GM10266 (cell line): ENCODE data around the gene CNP.

Experiments used
- DNase-seq: peaks from one replicate; pipeline ENCODE4 v3.0.0; 2012; ENCODE audit errors: extremely low spot score
- TF ChIP-seq, protein P1 (sequence below): IDR thresholded peaks from 2 replicates; pipeline ENCODE4 v1.5.1; 2012; ENCODE audit warnings: mild to moderate bottlenecking, low read depth; ENCODE audit not compliant: control insufficient read depth, insufficient read depth; ENCODE audit errors: missing control alignments

CNP gene

DNA sequence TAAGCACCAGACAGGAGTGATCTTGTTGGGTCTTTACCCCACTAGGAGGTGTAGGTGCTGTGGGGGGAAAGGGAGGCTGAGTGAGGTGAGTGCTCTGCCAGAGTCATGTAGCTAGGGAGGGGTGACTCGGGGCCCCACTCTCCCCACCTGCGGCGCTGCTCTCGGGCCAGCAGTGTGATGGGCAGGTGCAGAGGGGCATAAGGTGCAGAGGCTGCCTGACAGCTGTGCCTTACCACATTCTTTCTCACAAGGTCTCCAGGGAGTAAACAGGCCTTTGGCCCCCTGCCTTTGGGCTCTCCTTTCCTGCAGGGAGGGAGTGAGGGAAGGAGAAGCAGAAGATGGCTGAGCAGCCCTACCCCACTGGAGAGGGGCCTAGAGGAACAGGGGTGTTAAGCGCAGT is 4.5 kb upstream of the CNP start:
- TF ChIP-seq, protein P1, sequence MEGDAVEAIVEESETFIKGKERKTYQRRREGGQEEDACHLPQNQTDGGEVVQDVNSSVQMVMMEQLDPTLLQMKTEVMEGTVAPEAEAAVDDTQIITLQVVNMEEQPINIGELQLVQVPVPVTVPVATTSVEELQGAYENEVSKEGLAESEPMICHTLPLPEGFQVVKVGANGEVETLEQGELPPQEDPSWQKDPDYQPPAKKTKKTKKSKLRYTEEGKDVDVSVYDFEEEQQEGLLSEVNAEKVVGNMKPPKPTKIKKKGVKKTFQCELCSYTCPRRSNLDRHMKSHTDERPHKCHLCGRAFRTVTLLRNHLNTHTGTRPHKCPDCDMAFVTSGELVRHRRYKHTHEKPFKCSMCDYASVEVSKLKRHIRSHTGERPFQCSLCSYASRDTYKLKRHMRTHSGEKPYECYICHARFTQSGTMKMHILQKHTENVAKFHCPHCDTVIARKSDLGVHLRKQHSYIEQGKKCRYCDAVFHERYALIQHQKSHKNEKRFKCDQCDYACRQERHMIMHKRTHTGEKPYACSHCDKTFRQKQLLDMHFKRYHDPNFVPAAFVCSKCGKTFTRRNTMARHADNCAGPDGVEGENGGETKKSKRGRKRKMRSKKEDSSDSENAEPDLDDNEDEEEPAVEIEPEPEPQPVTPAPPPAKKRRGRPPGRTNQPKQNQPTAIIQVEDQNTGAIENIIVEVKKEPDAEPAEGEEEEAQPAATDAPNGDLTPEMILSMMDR = no peak
- no peak for DNase-seq

DNA sequence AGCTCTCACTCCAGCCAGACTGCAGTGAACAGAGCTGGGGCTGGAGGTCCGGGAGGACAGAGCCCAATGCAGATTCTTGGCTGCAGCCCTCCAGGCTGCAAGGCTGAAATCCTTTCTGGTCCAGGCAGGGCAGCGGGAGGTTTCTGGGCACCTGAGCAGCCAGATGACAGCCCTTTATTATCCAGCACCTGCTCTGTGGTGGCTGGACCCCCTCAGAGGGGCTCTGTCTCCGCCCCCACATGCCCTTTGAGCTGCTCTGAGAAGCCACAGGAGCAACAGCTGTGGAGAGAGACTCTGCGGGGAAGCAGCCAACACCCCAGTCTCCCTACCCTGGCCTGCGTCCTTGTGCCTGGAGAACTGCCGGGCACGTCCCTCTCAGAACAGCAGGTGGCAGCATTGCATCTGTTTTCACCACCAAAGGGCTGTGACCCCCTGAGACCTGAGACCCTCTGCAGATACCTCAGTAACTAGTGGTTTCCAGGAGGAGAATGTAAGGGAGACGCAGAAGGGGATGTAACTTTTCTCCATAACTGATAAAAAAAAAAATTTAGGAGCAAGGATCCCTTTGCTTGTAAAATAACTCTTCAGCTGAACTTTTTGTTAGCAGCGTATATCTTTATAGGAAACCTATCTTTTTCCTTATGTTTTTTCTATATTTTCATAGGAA is 3.7 kb upstream of the CNP start:
- peak; percentile 81 for DNase-seq

GRCh38 chr17:41965694-41966462 is 717 bp upstream of the CNP start:
- DNase-seq = peak; percentile 80
- TF ChIP-seq, protein P1 = no peak

More for the DNA sequence above, 3.7 kb upstream of the CNP start:
- TF ChIP-seq, protein P1 = peak; percentile 96

DNA sequence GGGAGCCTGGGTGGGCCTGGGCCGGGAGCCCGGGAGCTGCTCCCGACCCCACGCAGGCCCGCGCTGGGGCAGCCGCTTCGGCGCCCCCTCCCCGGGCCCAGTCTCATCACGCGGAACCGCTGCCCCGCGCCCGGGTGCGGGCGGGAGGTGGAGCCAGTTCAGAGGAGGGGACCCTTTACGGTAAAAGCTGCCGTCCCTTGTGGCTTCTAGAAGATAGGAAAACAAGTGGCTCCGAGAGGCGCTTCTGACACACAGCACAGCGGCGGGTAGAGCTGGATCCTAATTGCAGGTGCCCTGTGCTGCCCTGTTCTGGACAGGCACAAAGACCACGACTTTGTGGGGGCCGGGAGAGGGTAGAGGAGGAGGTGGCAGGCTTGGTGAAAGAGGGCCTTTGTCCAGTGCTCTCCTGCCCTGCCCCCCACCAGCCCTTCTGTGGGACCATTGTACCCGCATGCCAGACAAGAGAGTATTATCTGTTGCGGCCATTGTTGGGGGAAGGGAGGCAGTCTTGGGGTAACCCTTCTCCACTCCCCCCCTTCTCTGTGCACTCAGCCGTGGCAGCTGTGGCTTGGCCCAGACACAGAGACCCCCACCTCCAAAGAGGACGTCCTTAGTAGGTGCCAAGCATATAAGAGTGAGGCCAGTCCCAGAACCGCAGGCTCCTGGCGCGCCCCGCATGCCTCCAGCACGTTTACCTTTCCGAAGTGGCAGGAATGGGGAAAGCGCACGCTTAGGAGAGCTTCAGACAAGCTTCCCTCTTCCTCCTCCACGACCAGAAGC is 736 bp downstream of the CNP start:
- TF ChIP-seq, protein P1 = no peak
- no peak for DNase-seq

DNA sequence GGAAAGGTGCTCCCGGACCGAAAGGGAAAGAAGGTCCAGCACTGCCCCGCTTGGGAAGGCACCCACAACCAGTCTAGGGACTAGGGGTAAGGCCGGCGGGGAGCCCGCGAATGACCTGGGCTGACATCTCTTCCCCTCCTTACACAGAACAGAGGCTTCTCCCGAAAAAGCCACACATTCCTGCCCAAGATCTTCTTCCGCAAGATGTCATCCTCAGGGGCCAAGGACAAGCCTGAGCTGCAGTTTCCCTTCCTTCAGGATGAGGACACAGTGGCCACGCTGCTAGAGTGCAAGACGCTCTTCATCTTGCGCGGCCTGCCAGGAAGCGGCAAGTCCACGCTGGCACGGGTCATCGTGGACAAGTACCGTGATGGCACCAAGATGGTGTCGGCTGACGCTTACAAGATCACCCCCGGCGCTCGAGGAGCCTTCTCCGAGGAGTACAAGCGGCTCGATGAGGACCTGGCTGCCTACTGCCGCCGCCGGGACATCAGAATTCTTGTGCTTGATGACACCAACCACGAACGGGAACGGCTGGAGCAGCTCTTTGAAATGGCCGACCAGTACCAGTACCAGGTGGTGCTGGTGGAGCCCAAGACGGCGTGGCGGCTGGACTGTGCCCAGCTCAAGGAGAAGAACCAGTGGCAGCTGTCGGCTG is 1.5 kb downstream of the CNP start:
- TF ChIP-seq, protein P1 = no peak
- DNase-seq = no peak

DNA sequence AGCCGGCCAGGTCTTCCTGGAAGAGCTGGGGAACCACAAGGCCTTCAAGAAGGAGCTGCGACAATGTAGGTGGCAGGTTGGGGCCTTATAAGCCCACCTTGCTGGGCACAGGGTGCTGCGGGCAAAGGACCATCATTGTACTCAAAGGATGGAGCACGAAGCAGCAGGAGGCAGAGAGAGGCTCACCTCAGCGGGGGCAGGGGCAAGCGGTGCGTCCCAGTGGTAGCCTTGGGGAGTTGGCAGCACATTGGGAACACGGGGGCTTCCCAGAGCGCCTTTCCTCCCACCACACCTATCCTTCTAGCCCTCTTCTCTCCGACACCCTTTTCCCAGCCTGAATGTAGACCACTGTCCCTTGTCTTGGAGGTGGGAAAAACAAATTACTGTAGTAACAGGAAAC is 2.1 kb downstream of the CNP start:
- TF ChIP-seq, protein P1 = no peak
- no peak for DNase-seq
